B cell (primary cell): ENCODE data around the gene ATP9A. TPM values are rescaled to one million over a fixed set of nuclear protein-coding genes. Genes with fewer than 3 reads are reported as not detected.

Source experiments
- ATAC-seq: fragments of 200-7000 bp; cut with Tn5 transposase; one replicate; pipeline ENCODE4 v1.10.0; 2021; ENCODE audit warnings: low read depth, mild to moderate bottlenecking, moderate number of reproducible peaks, moderate library complexity
- CTCF ChIA-PET: fragments of 350-600 bp; sonication (Branson Sonifier 250); formaldehyde crosslinking; loops from one replicate; lab custom pipeline; 2021; ENCODE audit warnings: antibody characterized with exemption, inconsistent platforms; lab: Charles Lee
- POLR2A ChIA-PET: fragments of 350-600 bp; sonication (Branson Sonifier 250); formaldehyde crosslinking; loops from one replicate; lab custom pipeline; 2021; ENCODE audit warnings: antibody characterized with exemption; lab: Charles Lee
- DNase-seq: peaks from one replicate; pipeline ENCODE4 v3.0.0; 2013
- H2AFZ ChIP-seq: 2 replicates; pipeline ENCODE4 v1.6.1; 2012; ENCODE audit warnings: mild to moderate bottlenecking, low read depth, low read length; ENCODE audit not compliant: insufficient read depth, poor library complexity, severe bottlenecking
- H3K27ac ChIP-seq, 2 donors: 1 replicate in 1 of 2; 2 replicates in 1 of 2; pipeline ENCODE4 v1.5.1; 2012 to 2013; ENCODE audit warnings: low read length in 2 of 2, mild to moderate bottlenecking in 2 of 2, moderate library complexity in 1 of 2
- H3K27me3 ChIP-seq, 4 experiments: fragments of 200-600 bp in 1 of 4; sonication (generic) in 1 of 4; replicated peaks in 1 of 4; 1 replicate in 2 of 4; 2 replicates in 2 of 4; pipeline versions ENCODE4 v1.6.1 to v1.7.0; 2013 to 2016; ENCODE audit warnings: low read length in 3 of 4, mild to moderate bottlenecking in 2 of 4, mixed read lengths in 1 of 4, moderate library complexity in 1 of 4; ENCODE audit not compliant: insufficient read depth in 4 of 4, control insufficient read depth in 3 of 4; ENCODE audit errors: control extremely low read depth in 1 of 4
- H3K36me3 ChIP-seq, 2 experiments: replicated peaks in 1 of 2; 1 replicate in 1 of 2; 2 replicates in 1 of 2; pipeline versions ENCODE4 v1.6.1 to v1.7.1; 2013; ENCODE audit warnings: low read length in 1 of 2; ENCODE audit not compliant: insufficient read depth in 2 of 2, control insufficient read depth in 1 of 2; ENCODE audit errors: control extremely low read depth in 1 of 2, extremely low read depth in 1 of 2
- H3K4me1 ChIP-seq, 2 donors: fragments of 200-600 bp in 1 of 2; sonication (generic) in 1 of 2; 1 replicate in 1 of 2; 2 replicates in 1 of 2; pipeline versions ENCODE4 v1.5.1 to v1.6.1; 2013 to 2017; ENCODE audit warnings: low read length in 2 of 2; ENCODE audit not compliant: control insufficient read depth in 2 of 2, insufficient read depth in 2 of 2
- H3K4me2 ChIP-seq: replicated peaks from 2 replicates; pipeline ENCODE3; 2012; ENCODE audit warnings: mild to moderate bottlenecking, low read depth, low read length; ENCODE audit not compliant: poor library complexity, severe bottlenecking
- H3K4me3 ChIP-seq, 5 experiments: fragments of 200-600 bp in 1 of 5; sonication (generic) in 1 of 5; 1 replicate in 3 of 5; 2 replicates in 2 of 5; pipeline versions ENCODE4 v1.5.1 to v1.7.0; 2011 to 2016; ENCODE audit warnings: low read length in 4 of 5, mild to moderate bottlenecking in 4 of 5, low read depth in 2 of 5, control low read depth in 1 of 5, moderate library complexity in 1 of 5; ENCODE audit not compliant: insufficient read depth in 1 of 5; ENCODE audit errors: control extremely low read depth in 1 of 5, extremely low read depth in 1 of 5
- H3K79me2 ChIP-seq: fragments of 200-600 bp; sonication (generic); one replicate; pipeline ENCODE4 v1.6.0; 2016; ENCODE audit warnings: low read length; ENCODE audit not compliant: control insufficient read depth, insufficient read depth
- H3K9ac ChIP-seq: fragments of 200-600 bp; sonication (generic); 2 replicates; pipeline ENCODE4 v1.6.1; 2017; ENCODE audit warnings: mild to moderate bottlenecking, low read length, moderate library complexity
- H3K9me3 ChIP-seq, 3 donors: one replicate each; pipeline versions ENCODE4 v1.6.1 to v1.7.1; 2013; ENCODE audit warnings: low read length in 2 of 3; ENCODE audit not compliant: control insufficient read depth in 2 of 3, insufficient read depth in 1 of 3; ENCODE audit errors: control extremely low read depth in 1 of 3
- H4K20me1 ChIP-seq: 2 replicates; pipeline ENCODE4 v1.6.0; 2012; ENCODE audit warnings: mild to moderate bottlenecking, low read length; ENCODE audit not compliant: insufficient read depth, control insufficient read depth, poor library complexity, severe bottlenecking
- H3K27ac Mint-ChIP-seq: one replicate; pipeline ENCODE4 v1.8.0; 2021; ENCODE audit warnings: mixed read lengths
- H3K27me3 Mint-ChIP-seq: one replicate; pipeline ENCODE4 v1.8.0; 2021; ENCODE audit warnings: mixed read lengths
- H3K4me1 Mint-ChIP-seq: one replicate; pipeline ENCODE4 v1.8.0; 2021; ENCODE audit warnings: mixed read lengths
- H3K4me3 Mint-ChIP-seq: one replicate; pipeline ENCODE4 v1.8.0; 2021; ENCODE audit warnings: mixed read lengths
- H3K9me3 Mint-ChIP-seq: one replicate; pipeline ENCODE4 v1.8.0; 2022; ENCODE audit warnings: mixed read lengths; ENCODE audit not compliant: insufficient read depth
- EZH2 ChIP-seq: IDR thresholded peaks from 2 replicates; pipeline ENCODE4 v1.6.1; 2012; ENCODE audit warnings: borderline replicate concordance, low read depth, mild to moderate bottlenecking, moderate library complexity, low read length; ENCODE audit not compliant: insufficient read depth, poor library complexity, severe bottlenecking
- WGBS: methylation state at CpG from one replicate; pipeline ENCODE4 v1.1.5; 2013; ENCODE audit warnings: missing lambda C conversion rate; ENCODE audit not compliant: insufficient coverage; 5-methylcytosine and 5-hydroxymethylcytosine counted together
- intact Hi-C: fragments of 100-400 bp; cut with micrococcal nuclease; formaldehyde crosslinking; loops from one replicate; pipeline ENCODE4 v1.10.0; 2022
- polyA plus RNA-seq: library from polyadenylated mRNA; depleted of rRNA; stranded (reverse); fragments of >200 nt; gene quantifications from 2 replicates; pipeline ENCODE4 v1.2.3, GENCODE V29; 2012
- total RNA-seq, 2 donors: library from RNA; stranded (reverse); fragments of 120-200 nt in 1 of 2; gene quantifications; 1 replicate in 1 of 2; 2 replicates in 1 of 2; pipeline versions ENCODE4 v1.2.3 to v1.2.4, GENCODE V29; 2013 to 2022
- TF ChIP-seq, protein P1 (sequence below): fragments of 200-600 bp; IDR thresholded peaks from one replicate; pipeline ENCODE4 v1.8.0; 2022; ENCODE audit warnings: antibody characterized with exemption, mild to moderate bottlenecking

ATP9A gene
- total and polyA plus RNA-seq, 2 donors (not counting 1 experiment from before 2014, with no cell fraction given): 0.13 to 0.22 TPM

DNA sequence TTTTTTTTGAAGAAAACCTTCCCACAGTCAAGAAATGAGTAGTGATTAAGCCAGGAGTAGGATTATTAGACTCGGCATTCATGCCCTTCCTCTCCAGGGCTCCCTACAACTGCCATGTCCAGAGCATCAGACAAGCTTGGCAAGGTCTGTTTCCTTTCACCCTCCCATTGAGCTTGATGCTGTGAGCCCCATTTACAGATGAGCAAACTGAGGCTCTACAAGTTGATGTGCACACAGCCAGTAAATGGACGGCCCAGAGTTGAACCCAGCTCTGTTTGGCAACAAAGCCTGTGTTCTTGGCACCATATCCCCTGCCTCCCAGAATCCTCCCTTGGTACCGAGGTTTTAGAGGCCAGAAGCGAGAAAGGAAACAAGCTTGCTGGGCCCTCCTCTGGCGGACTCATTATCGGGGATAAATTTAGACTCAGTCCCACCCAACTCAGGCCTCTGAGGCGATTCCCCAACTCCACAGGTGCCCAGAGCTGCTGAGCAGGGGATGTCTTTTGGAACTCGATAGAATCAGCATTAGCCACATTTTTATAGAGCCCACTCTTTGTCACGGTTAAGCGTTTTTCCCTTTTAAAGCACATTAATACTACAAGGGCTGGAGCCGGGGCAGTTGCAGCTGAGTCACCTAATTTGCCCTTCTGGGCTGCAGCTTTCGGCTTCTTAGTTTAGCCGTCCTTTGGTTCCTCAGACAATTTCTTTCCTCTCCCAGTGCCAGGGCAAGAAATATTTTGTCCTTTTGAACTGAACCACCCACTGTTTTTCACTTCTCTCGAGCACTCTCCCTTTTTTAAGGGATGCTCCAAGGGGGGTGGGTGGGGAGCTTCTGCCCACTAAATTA is 202.7 kb downstream of the ATP9A start:
- Mint-ChIP-seq H3K4me3 (no peak overlapping the region), H3K27me3 (peaks cover 49% of the 10 kb centered on the region), H3K4me1 (peaks cover 24% of the 10 kb centered on the region), H3K9me3 (peaks cover 5% of the 10 kb centered on the region), H3K27ac (peak overlapping the region; percentile 28)
- H3K4me3 ChIP-seq: no peak overlapping the region
- H3K36me3 ChIP-seq: no peaks in the 10 kb centered on the region
- intact Hi-C loops: no loop called here
- no peak overlapping the region for H3K4me2 ChIP-seq
- ATAC-seq (no peak), DNase-seq (no peak)
- no peak for TF ChIP-seq EZH2
- POLR2A ChIA-PET: no interaction called here
- H3K27me3 ChIP-seq: peaks cover 0 to 52% (median 31%) of the 10 kb centered on the region in 4 experiments
- CTCF ChIA-PET: interaction anchor here (0.8 to 1.4 kb wide), 3 partner anchors 29 to 47 kb away, joined by 3 to 5 read pairs (median 3); no protein-coding TSS in a partner anchor
- 61% methylated on average over 9 of the region's 14 CpGs for WGBS
- H3K9ac ChIP-seq: no peak overlapping the region
- peaks cover 0 to 7% (median 0%) of the 10 kb centered on the region in 3 donors for H3K9me3 ChIP-seq
- no peak overlapping the region for H2AFZ ChIP-seq
- no peak overlapping the region for H3K27ac ChIP-seq
- no peaks in the 10 kb centered on the region for H4K20me1 ChIP-seq
- H3K4me1 ChIP-seq: peaks cover 25 to 29% of the 10 kb centered on the region in 2 donors
- H3K79me2 ChIP-seq: no peaks in the 10 kb centered on the region

DNA sequence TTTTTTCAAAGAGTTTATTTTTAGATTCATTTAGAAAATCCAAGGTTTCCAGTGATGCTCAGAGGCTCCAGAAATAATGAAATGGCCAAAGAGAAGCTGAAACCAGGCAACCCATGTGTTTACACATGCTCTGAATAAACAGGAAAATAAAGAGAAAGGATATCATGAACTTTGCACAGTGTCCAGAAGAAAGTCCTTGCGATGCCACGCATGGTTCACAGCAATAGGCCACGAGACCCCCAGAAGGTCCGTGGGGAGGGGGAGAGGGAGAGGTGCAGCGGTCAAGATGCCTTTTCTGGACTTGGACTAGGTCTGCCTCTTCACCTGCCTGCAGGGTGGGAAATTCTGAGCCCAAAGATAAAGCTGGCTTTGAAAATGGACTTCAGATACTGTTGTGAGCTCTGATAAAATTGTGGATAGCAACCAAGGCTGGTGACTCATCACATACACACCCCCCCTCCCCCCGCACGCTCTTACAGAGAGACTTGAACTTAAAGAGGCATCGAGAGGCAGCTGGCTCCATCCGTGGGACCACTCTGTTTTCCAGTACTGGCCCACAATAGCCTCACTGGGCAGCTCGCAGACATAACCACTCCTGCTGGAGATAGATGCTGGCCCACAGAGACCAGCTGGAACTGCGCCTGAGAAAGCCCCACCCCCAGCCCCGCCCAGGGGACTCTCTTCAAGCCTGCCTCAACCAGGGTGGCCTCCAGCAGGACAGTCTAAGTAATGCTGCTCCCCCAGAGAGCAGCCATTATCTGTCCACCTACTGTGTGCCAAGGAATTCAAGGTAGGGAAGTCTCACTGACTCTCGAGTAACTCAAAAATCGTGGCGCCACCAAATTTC is 204.5 kb downstream of the ATP9A start:
- no peaks in the 10 kb centered on the region for H3K79me2 ChIP-seq
- TF ChIP-seq, protein P1, sequence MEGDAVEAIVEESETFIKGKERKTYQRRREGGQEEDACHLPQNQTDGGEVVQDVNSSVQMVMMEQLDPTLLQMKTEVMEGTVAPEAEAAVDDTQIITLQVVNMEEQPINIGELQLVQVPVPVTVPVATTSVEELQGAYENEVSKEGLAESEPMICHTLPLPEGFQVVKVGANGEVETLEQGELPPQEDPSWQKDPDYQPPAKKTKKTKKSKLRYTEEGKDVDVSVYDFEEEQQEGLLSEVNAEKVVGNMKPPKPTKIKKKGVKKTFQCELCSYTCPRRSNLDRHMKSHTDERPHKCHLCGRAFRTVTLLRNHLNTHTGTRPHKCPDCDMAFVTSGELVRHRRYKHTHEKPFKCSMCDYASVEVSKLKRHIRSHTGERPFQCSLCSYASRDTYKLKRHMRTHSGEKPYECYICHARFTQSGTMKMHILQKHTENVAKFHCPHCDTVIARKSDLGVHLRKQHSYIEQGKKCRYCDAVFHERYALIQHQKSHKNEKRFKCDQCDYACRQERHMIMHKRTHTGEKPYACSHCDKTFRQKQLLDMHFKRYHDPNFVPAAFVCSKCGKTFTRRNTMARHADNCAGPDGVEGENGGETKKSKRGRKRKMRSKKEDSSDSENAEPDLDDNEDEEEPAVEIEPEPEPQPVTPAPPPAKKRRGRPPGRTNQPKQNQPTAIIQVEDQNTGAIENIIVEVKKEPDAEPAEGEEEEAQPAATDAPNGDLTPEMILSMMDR: no peak
- no peak for TF ChIP-seq EZH2
- H3K27me3 Mint-ChIP-seq: peaks cover 58% of the 10 kb centered on the region
- H3K4me1 Mint-ChIP-seq: peaks cover 24% of the 10 kb centered on the region
- H3K27me3 ChIP-seq: peaks cover 0 to 71% (median 48%) of the 10 kb centered on the region in 4 experiments
- H2AFZ ChIP-seq: no peak overlapping the region
- intact Hi-C loops: no loop called here
- peak overlapping the region; percentile 26 for H3K4me3 Mint-ChIP-seq
- no peak for DNase-seq
- H3K9me3 Mint-ChIP-seq: peaks cover 5% of the 10 kb centered on the region
- H4K20me1 ChIP-seq: no peaks in the 10 kb centered on the region
- no peak overlapping the region for H3K9ac ChIP-seq
- no peak overlapping the region for H3K27ac ChIP-seq
- 47% methylated on average over 12 of the region's 15 CpGs for WGBS
- ChIA-PET POLR2A (interaction anchor here (0.6 kb wide), 1 partner anchor 59 kb away, joined by 5 read pairs; no protein-coding TSS in a partner anchor), CTCF (interaction anchor here (0.6 to 2.6 kb wide), 4 partner anchors 31 to 194 kb away, joined by 3 to 26 read pairs (median 4); no protein-coding TSS in a partner anchor)
- no peak for ATAC-seq
- peak overlapping the region; percentile 7 for H3K27ac Mint-ChIP-seq
- H3K4me3 ChIP-seq: no peak overlapping the region
- H3K4me1 ChIP-seq: peaks cover 25 to 31% of the 10 kb centered on the region in 2 donors
- peaks cover 0 to 3% (median 0%) of the 10 kb centered on the region in 3 donors for H3K9me3 ChIP-seq
- H3K4me2 ChIP-seq: no peak overlapping the region
- no peaks in the 10 kb centered on the region for H3K36me3 ChIP-seq
